ENCODE measurements around the gene RGS3. TPM values are rescaled to one million over a fixed set of nuclear protein-coding genes. Genes with fewer than 3 reads are reported as not detected.

RGS3 gene
- total and polyA plus RNA-seq, 7 experiments from 2014 or later: 4.9 to 43.4 (median 11.6) TPM

DNA sequence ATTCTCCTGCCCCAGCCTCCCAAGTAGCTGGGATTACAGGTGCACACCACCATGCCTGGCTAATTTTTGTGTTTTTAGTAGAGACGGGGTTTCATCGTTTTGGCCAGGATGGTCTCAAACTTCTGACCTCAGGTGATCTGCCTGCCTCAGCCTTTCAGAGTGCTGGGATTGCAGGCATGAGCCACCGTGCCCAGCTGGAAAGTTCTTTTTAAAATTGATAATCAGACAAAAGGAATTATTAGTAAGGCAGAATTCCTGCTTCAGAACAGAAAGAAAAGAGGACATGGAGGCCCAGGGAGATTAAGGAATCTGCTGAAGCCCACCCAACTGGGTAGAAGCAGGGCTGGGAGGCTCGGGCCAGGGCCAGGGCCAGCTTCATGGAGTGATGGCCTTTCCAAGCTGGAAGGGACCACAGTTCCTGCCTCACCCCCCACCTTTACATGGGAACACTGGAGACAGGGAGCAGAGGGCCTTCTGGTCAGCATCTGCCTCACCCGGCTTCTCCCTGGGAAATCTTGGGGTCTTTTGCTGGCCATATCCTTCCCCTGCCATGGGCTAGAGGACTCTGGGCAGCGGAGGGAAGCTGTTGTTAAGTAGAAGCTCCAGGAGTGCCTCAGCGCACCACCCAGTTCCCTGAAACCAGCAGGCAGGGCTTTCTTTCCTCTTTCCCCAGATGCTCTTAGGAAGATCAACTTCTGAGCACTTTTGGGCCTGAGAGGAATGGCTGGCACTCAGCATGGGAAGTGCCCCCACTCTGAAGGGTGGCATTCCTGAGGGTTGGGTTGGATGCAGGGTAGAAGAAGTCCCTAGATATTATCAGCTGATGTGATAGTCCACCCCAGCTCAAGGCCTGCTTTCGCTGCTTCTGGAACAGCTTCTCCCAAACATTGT lies 70.1 kb downstream of the RGS3 start:
- Histone ChIP-seq H3K36me3 (ENCODE audit: control insufficient read depth in 2 of 3, insufficient read depth in 3 of 3, low read length in 3 of 3) (peaks cover 0 to 57% (median 39%) of the 10 kb centered on the region in 3 experiments), H3K4me1 (ENCODE audit: control insufficient read depth in 2 of 2, insufficient read depth in 2 of 2, low read length in 2 of 2) (no peaks in the 10 kb centered on the region), H3K27ac (ENCODE audit: low read depth, low read length) (no peak overlapping the region), H3K27me3 (ENCODE audit: control insufficient read depth in 2 of 2, insufficient read depth in 2 of 2, low read length in 2 of 2) (no peaks in the 10 kb centered on the region), H3K9me3 (ENCODE audit: control insufficient read depth in 2 of 3, low read length in 3 of 3) (no peaks in the 10 kb centered on the region), H3K4me3 (ENCODE audit: low read length) (no peak overlapping the region)
- Mint-ChIP-seq H3K36me3 (peaks cover 9 to 65% (median 19%) of the 10 kb centered on the region in 5 donors), H3K4me1 (peaks cover 0 to 14% (median 7%) of the 10 kb centered on the region in 7 donors), H3K4me3 (no peak overlapping the region), H3K27ac (peak overlapping the region in 3 of 9 donors; percentile 38 to 53 (median 44)), H3K9me3 (no peaks in the 10 kb centered on the region), H3K27me3 (no peaks in the 10 kb centered on the region)
- ChIA-PET POLR2A (no interaction called here), CTCF (interaction anchor here (1.3 kb wide), 1 partner anchor 48 kb away, joined by 3 read pairs; no protein-coding TSS in a partner anchor)
- intact Hi-C loops (cut with micrococcal nuclease): no loop called here
- no peak for ATAC-seq
- DNase-seq: no peak

DNA sequence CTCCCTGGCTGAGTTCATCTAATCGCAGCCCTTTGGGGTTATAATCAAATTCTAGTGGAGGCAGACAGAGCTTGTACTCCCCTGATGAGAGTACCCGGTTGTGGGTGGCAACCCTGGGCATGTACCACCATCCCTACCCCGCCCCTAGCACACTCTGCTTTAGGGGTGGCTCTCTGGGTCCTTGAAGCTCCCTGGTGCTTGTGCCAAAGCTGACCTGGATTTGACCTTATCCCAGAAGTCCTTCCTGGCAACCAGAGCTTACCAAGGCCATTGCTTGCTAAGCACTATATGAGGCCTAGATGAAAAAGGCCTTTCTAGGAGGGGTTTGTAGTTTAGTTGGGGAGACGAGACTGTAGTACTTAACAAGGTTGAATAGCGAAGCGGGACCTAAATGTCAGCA lies 72.2 kb downstream of the RGS3 start:
- no peaks in the 10 kb centered on the region for H3K9me3 Mint-ChIP-seq
- no peak overlapping the region for H3K4me3 Mint-ChIP-seq
- Histone ChIP-seq H3K27me3 (ENCODE audit: control insufficient read depth in 2 of 2, insufficient read depth in 2 of 2, low read length in 2 of 2) (no peaks in the 10 kb centered on the region), H3K4me1 (ENCODE audit: control insufficient read depth in 2 of 2, insufficient read depth in 2 of 2, low read length in 2 of 2) (no peaks in the 10 kb centered on the region), H3K4me3 (ENCODE audit: low read length) (no peak overlapping the region), H3K9me3 (ENCODE audit: control insufficient read depth in 2 of 3, low read length in 3 of 3) (no peaks in the 10 kb centered on the region), H3K27ac (ENCODE audit: low read depth, low read length) (no peak overlapping the region), H3K36me3 (ENCODE audit: control insufficient read depth in 2 of 3, insufficient read depth in 3 of 3, low read length in 3 of 3) (peaks cover 0 to 50% (median 26%) of the 10 kb centered on the region in 3 experiments)
- H3K27ac Mint-ChIP-seq: no peak overlapping the region
- ChIA-PET CTCF (interaction anchor here (0.6 kb wide), 1 partner anchor 10 kb away, joined by 3 read pairs; no protein-coding TSS in a partner anchor), POLR2A (interaction anchor here (1.3 kb wide), 1 partner anchor 37 kb away, joined by 3 read pairs; no protein-coding TSS in a partner anchor)
- peaks cover 8 to 61% (median 17%) of the 10 kb centered on the region in 5 donors for H3K36me3 Mint-ChIP-seq
- intact Hi-C loops (cut with micrococcal nuclease): no loop called here
- ATAC-seq (no peak), DNase-seq (no peak)
- peaks cover 0 to 17% (median 7%) of the 10 kb centered on the region in 7 donors for H3K4me1 Mint-ChIP-seq
- no peaks in the 10 kb centered on the region for H3K27me3 Mint-ChIP-seq

DNA sequence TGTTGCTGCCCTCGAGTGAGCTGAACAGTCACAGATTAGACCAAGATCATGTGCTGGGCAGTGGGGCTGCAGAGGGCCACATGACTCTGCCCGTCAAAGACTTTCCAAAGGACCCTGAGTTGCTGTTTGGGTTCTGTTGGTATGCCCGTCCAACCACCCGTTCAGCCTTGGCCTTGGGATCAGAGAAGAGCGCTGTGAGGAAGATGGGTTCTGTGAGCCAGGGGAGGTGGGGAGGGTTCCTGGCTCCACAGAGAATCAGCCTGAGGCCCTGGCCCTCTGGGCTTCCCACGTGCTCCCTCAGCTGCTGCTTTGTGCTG lies 72.6 kb downstream of the RGS3 start:
- Histone ChIP-seq H3K27me3 (ENCODE audit: control insufficient read depth in 2 of 2, insufficient read depth in 2 of 2, low read length in 2 of 2) (no peaks in the 10 kb centered on the region), H3K4me3 (ENCODE audit: low read length) (no peak overlapping the region), H3K4me1 (ENCODE audit: control insufficient read depth in 2 of 2, insufficient read depth in 2 of 2, low read length in 2 of 2) (no peaks in the 10 kb centered on the region), H3K9me3 (ENCODE audit: control insufficient read depth in 2 of 3, low read length in 3 of 3) (no peaks in the 10 kb centered on the region), H3K27ac (ENCODE audit: low read depth, low read length) (no peak overlapping the region), H3K36me3 (ENCODE audit: control insufficient read depth in 2 of 3, insufficient read depth in 3 of 3, low read length in 3 of 3) (peaks cover 0 to 50% (median 23%) of the 10 kb centered on the region in 3 experiments)
- Mint-ChIP-seq H3K27ac (no peak overlapping the region), H3K9me3 (no peaks in the 10 kb centered on the region), H3K4me1 (peaks cover 0 to 17% (median 6%) of the 10 kb centered on the region in 7 donors), H3K4me3 (no peak overlapping the region), H3K27me3 (no peaks in the 10 kb centered on the region), H3K36me3 (peaks cover 9 to 61% (median 15%) of the 10 kb centered on the region in 5 donors)
- CTCF ChIA-PET: no interaction called here
- intact Hi-C loops (cut with micrococcal nuclease): no loop called here
- DNase-seq (no peak), ATAC-seq (no peak)
- POLR2A ChIA-PET: interaction anchor here (1.3 kb wide), 1 partner anchor 37 kb away, joined by 3 read pairs; no protein-coding TSS in a partner anchor

DNA sequence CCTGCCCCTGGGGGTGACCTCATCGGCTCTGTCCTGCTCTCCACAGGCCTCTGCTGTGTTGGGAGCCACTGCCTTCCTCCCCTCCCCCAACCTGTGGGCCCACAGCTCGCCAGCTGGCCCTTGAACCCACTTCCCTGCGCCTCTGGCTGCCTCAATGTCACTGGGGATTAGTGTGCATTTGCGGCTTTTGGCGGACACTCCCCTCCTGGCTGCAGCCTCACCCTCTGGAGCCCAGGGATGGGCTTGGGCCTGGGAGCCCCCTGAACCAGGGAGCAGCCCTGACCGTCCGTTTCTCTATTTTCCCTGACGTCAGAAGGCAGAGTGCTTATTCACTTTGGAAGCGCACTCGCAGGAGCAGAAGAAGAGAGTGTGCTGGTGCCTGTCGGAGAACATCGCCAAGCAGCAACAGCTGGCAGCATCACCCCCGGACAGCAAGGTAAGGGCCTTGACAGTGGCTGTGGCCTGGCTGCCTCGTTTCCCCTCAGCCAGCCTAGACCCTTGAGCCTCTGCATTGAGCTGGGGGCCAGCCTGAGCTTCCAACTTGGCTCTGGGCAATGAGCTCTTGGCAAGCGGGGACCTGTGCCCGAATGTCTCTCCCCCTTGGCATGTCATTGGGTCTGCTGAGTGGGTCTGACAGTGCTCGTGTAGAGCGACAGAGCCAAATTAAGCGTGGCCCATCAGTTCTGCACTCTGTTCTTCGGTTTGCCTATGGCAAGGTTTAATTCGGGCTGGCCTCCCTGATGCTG lies 73.1 kb downstream of the RGS3 start:
- POLR2A ChIA-PET: interaction anchor here (1.2 to 1.3 kb wide), 3 partner anchors 10 to 45 kb away, joined by 3 read pairs; no protein-coding TSS in a partner anchor

DNA sequence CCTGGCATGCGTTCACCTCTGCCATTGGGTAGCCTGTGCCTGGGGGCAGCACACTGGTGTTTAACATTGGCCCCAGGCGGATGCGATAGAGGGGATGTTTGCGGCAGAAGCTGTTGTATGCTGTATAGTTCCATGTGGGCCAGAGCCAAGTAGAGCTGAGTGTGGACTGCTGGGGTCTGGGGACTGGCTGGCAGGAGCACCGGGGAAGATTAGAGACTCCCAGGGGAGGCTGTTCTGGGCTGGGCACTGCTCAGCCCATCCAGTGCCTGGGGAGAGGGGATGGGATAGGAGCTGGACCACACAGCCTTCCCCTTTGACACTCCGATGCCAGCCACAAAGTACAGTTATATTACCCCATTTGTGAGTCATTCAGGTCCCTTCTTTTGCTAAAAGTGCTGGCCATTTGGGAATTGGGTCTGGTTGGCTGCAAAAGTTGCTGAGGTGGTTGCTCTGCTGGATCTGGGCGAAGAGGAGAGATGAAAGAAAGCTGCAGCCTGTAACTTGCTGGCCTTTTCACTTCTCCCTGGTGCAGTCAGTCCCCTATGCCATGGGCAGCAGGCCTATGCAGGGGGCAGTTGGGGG lies 73.8 kb downstream of the RGS3 start:
- H3K27ac Mint-ChIP-seq: peak overlapping the region in 2 of 9 donors; percentile 4 to 25
- H3K36me3 ChIP-seq (ENCODE audit: control insufficient read depth in 2 of 3, insufficient read depth in 3 of 3, low read length in 3 of 3): peaks cover 0 to 55% (median 20%) of the 10 kb centered on the region in 3 experiments
- ATAC-seq: no peak
- no peaks in the 10 kb centered on the region for H3K27me3 ChIP-seq (ENCODE audit: control insufficient read depth in 2 of 2, insufficient read depth in 2 of 2, low read length in 2 of 2)
- intact Hi-C loops (cut with micrococcal nuclease): no loop called here
- H3K4me3 ChIP-seq (ENCODE audit: low read length): no peak overlapping the region
- no peaks in the 10 kb centered on the region for H3K4me1 ChIP-seq (ENCODE audit: control insufficient read depth in 2 of 2, insufficient read depth in 2 of 2, low read length in 2 of 2)
- H3K27ac ChIP-seq (ENCODE audit: low read depth, low read length): no peak overlapping the region
- CTCF ChIA-PET: interaction anchor here (0.6 kb wide), 1 partner anchor 42 kb away, joined by 3 read pairs; no protein-coding TSS in a partner anchor
- POLR2A ChIA-PET: interaction anchor here (0.6 to 1.2 kb wide), 3 partner anchors 10 to 67 kb away, joined by 3 read pairs; no protein-coding TSS in a partner anchor
- no peak for DNase-seq
- peaks cover 0 to 20% (median 4%) of the 10 kb centered on the region in 7 donors for H3K4me1 Mint-ChIP-seq
- H3K27me3 Mint-ChIP-seq: no peaks in the 10 kb centered on the region
- no peaks in the 10 kb centered on the region for H3K9me3 ChIP-seq (ENCODE audit: control insufficient read depth in 2 of 3, low read length in 3 of 3)
- no peak overlapping the region for H3K4me3 Mint-ChIP-seq
- peaks cover 0 to 2% (median 0%) of the 10 kb centered on the region in 11 donors for H3K9me3 Mint-ChIP-seq
- peaks cover 10 to 60% (median 12%) of the 10 kb centered on the region in 5 donors for H3K36me3 Mint-ChIP-seq

More for the DNA sequence above, 73.1 kb downstream of the RGS3 start:
- Histone ChIP-seq H3K4me1 (ENCODE audit: control insufficient read depth in 2 of 2, insufficient read depth in 2 of 2, low read length in 2 of 2) (no peaks in the 10 kb centered on the region), H3K9me3 (ENCODE audit: control insufficient read depth in 2 of 3, low read length in 3 of 3) (no peaks in the 10 kb centered on the region), H3K27me3 (ENCODE audit: control insufficient read depth in 2 of 2, insufficient read depth in 2 of 2, low read length in 2 of 2) (no peaks in the 10 kb centered on the region), H3K4me3 (ENCODE audit: low read length) (no peak overlapping the region), H3K27ac (ENCODE audit: low read depth, low read length) (no peak overlapping the region), H3K36me3 (ENCODE audit: control insufficient read depth in 2 of 3, insufficient read depth in 3 of 3, low read length in 3 of 3) (peaks cover 0 to 54% (median 20%) of the 10 kb centered on the region in 3 experiments)
- intact Hi-C loops (cut with micrococcal nuclease): no loop called here
- Mint-ChIP-seq H3K4me1 (peaks cover 0 to 17% (median 4%) of the 10 kb centered on the region in 7 donors), H3K4me3 (no peak overlapping the region), H3K27me3 (no peaks in the 10 kb centered on the region), H3K36me3 (peaks cover 8 to 60% (median 12%) of the 10 kb centered on the region in 5 donors), H3K27ac (peak overlapping the region in 1 of 9 donors; percentile 25), H3K9me3 (no peaks in the 10 kb centered on the region)
- CTCF ChIA-PET: interaction anchor here (0.6 kb wide), 1 partner anchor 17 kb away, joined by 3 read pairs; no protein-coding TSS in a partner anchor
- no peak for DNase-seq
- no peak for ATAC-seq

DNA sequence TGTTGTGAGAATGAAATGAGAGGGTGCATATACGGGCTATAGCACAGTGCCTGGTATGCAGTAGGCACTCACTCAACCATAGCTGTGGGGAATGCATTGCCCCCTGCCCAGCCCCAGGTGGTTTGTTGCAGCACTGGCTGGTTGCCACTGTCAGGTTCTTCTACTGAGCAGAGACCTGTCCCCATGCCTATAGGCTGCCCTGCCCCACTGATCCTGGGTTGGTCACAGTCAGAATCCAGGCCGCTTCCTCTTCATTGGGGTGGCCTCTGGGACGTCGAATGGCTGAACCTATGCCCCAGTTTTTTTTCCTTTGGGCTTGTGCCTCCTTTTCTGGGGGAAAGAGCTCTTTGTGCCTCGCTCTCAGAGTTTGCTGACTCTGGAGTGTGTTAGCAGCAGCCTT lies 74.6 kb downstream of the RGS3 start:
- Histone ChIP-seq H3K36me3 (ENCODE audit: control insufficient read depth in 2 of 3, insufficient read depth in 3 of 3, low read length in 3 of 3) (peaks cover 0 to 55% (median 20%) of the 10 kb centered on the region in 3 experiments), H3K4me1 (ENCODE audit: control insufficient read depth in 2 of 2, insufficient read depth in 2 of 2, low read length in 2 of 2) (no peaks in the 10 kb centered on the region)

More for the DNA sequence above, 74.6 kb downstream of the RGS3 start:
- ATAC-seq (no peak), DNase-seq (no peak)
- H3K27me3 Mint-ChIP-seq: no peaks in the 10 kb centered on the region
- Histone ChIP-seq H3K4me3 (ENCODE audit: low read length) (no peak overlapping the region), H3K27me3 (ENCODE audit: control insufficient read depth in 2 of 2, insufficient read depth in 2 of 2, low read length in 2 of 2) (no peaks in the 10 kb centered on the region), H3K9me3 (ENCODE audit: control insufficient read depth in 2 of 3, low read length in 3 of 3) (no peaks in the 10 kb centered on the region), H3K27ac (ENCODE audit: low read depth, low read length) (no peak overlapping the region)
- peaks cover 0 to 2% (median 0%) of the 10 kb centered on the region in 11 donors for H3K9me3 Mint-ChIP-seq
- no peak overlapping the region for H3K27ac Mint-ChIP-seq
- POLR2A ChIA-PET: interaction anchor here (1.2 kb wide), 1 partner anchor 11 kb away, joined by 3 read pairs; no protein-coding TSS in a partner anchor
- CTCF ChIA-PET: interaction anchor here (0.6 to 1.1 kb wide), 2 partner anchors 41 to 92 kb away, joined by 3 read pairs; no protein-coding TSS in a partner anchor
- intact Hi-C loops (cut with micrococcal nuclease): no loop called here
- H3K4me1 Mint-ChIP-seq: peaks cover 0 to 21% (median 4%) of the 10 kb centered on the region in 7 donors
- peaks cover 10 to 54% (median 14%) of the 10 kb centered on the region in 5 donors for H3K36me3 Mint-ChIP-seq
- no peak overlapping the region for H3K4me3 Mint-ChIP-seq
